Stomach (tissue), 9 donors: ENCODE results near the gene PCP4. TPM values are rescaled to one million over a fixed set of nuclear protein-coding genes. Genes with fewer than 3 reads are reported as not detected.
A peak's percentile ranks its signal among the peaks of the same experiment; 100 is the strongest.

Experiments used
- DNase-seq, 2 donors: peaks; one replicate each; pipeline versions ENCODE4 v3.0.0 to v3.0.0-alpha.2; 2013 to 2019
- H3K27ac ChIP-seq, 5 donors: fragments of 200-600 bp in 4 of 5; sonication (generic) in 4 of 5; one replicate each; pipeline ENCODE4 v1.5.1; 2013 to 2019; ENCODE audit warnings: mild to moderate bottlenecking in 1 of 5, moderate library complexity in 1 of 5
- H3K27me3 ChIP-seq, 3 donors: fragments of 200-600 bp; sonication (generic); one replicate each; pipeline ENCODE4 v1.5.1; 2017 to 2019; ENCODE audit warnings: mixed run types in 1 of 3
- H3K36me3 ChIP-seq, 4 donors: fragments of 200-600 bp; sonication (generic); 1 replicate in 3 of 4; 2 replicates in 1 of 4; pipeline ENCODE4 v1.5.1; 2016 to 2019
- H3K4me1 ChIP-seq, 4 donors: fragments of 200-600 bp; sonication (generic); one replicate each; pipeline ENCODE4 v1.5.1; 2016 to 2019
- H3K4me3 ChIP-seq, 4 donors: fragments of 200-600 bp; sonication (generic) in 3 of 4; one replicate each; pipeline ENCODE4 v1.5.1; 2016 to 2019; ENCODE audit warnings: mild to moderate bottlenecking in 1 of 4
- H3K9me3 ChIP-seq, 4 donors: fragments of 200-600 bp; sonication (generic); one replicate each; pipeline ENCODE4 v1.5.1; 2016 to 2019
- CTCF ChIP-seq, 7 experiments: fragments of 450-650 bp in 4 of 7; fragments of 200-600 bp in 3 of 7; sonication (generic) in 3 of 7; IDR thresholded peaks; one replicate each; pipeline ENCODE4 v1.5.1; 2016 to 2019; ENCODE audit warnings: antibody characterized with exemption in 7 of 7, control low read depth in 2 of 7, mild to moderate bottlenecking in 1 of 7
- EP300 ChIP-seq: sonication (generic); formaldehyde crosslinking; IDR thresholded peaks from one replicate; pipeline ENCODE4 v1.6.1; 2017; ENCODE audit warnings: antibody characterized with exemption
- POLR2A ChIP-seq, 4 donors: fragments of 450-650 bp; IDR thresholded peaks; one replicate each; pipeline ENCODE4 v1.6.1; 2016; ENCODE audit warnings: antibody characterized with exemption in 4 of 4, control low read depth in 2 of 4, mild to moderate bottlenecking in 1 of 4, moderate library complexity in 1 of 4
- POLR2AphosphoS5 ChIP-seq, 3 donors: sonication (generic); formaldehyde crosslinking; IDR thresholded peaks; one replicate each; pipeline ENCODE4 v1.6.1; 2016; ENCODE audit warnings: antibody characterized with exemption in 3 of 3
- WGBS, 5 donors: extraction: QIAGEN DNeasy Blood & Tissue Kit in 3 of 5; methylation state at CpG; one replicate each; pipeline versions ENCODE4 v1.1.5 to v1.1.7; 2013 to 2018; 5-methylcytosine and 5-hydroxymethylcytosine counted together
- intact Hi-C: fragments of 100-400 bp; cut with DNase I; formaldehyde crosslinking; loops from one replicate; pipeline ENCODE4 v1.15.1; 2023; ENCODE audit warnings: low total_unique reads
- polyA plus RNA-seq, 3 donors: library from polyadenylated mRNA; stranded (reverse); fragments of 200-250 nt; gene quantifications; one replicate each; pipeline ENCODE4 v1.2.3, GENCODE V29; 2013
- total RNA-seq, 5 donors: library from RNA; depleted of rRNA; stranded (reverse); fragments of >200 nt; gene quantifications; one replicate each; pipeline versions ENCODE4 v1.1.0 to v1.2.3, GENCODE V29; 2014 to 2016
- donor health status: healthy with polysubstance abuse.
- donor health status: Bipolar disorder and iron deficiency.
- donor health status: healthy.

The PCP4 gene
- total and polyA plus RNA-seq, 8 donors = 1.2 to 29.9 (median 2.0) TPM; not detected in 2

GRCh38 chr21:39932335-39932734 lies 65.1 kb downstream of the PCP4 start:
- 81 to 96% (median 90%) methylated on average over 1 of the region's 1 CpG for WGBS, 5 donors

GRCh38 chr21:39934895-39935294 lies 67.7 kb downstream of the PCP4 start:
- Histone ChIP-seq H3K36me3 (no peaks in the 10 kb centered on the region), H3K4me3 (no peak overlapping the region), H3K27me3 (no peaks in the 10 kb centered on the region), H3K4me1 (no peaks in the 10 kb centered on the region), H3K9me3 (no peaks in the 10 kb centered on the region), H3K27ac (no peak overlapping the region)
- TF ChIP-seq POLR2AphosphoS5 (IDR thresholded peaks at IDR 0.05) (no peak), CTCF (IDR thresholded peaks at IDR 0.05) (no peak), EP300 (no peak), POLR2A (IDR thresholded peaks at IDR 0.05) (no peak)
- no peak for DNase-seq
- intact Hi-C loops = no loop called here
- WGBS, 5 donors = 83 to 89% (median 86%) methylated on average over 2 of the region's 2 CpGs

More at GRCh38 chr21:39932335-39932734, 65.1 kb downstream of the PCP4 start:
- Histone ChIP-seq H3K36me3 (no peaks in the 10 kb centered on the region), H3K4me3 (no peak overlapping the region), H3K9me3 (no peaks in the 10 kb centered on the region), H3K27me3 (no peaks in the 10 kb centered on the region), H3K27ac (no peak overlapping the region), H3K4me1 (no peaks in the 10 kb centered on the region)
- TF ChIP-seq CTCF (IDR thresholded peaks at IDR 0.05) (no peak), EP300 (no peak), POLR2AphosphoS5 (IDR thresholded peaks at IDR 0.05) (no peak), POLR2A (IDR thresholded peaks at IDR 0.05) (no peak)
- intact Hi-C loops = no loop called here
- no peak for DNase-seq

GRCh38 chr21:39935716-39936115 lies 68.5 kb downstream of the PCP4 start:
- no peak overlapping the region for H3K4me3 ChIP-seq
- H3K9me3 ChIP-seq = no peaks in the 10 kb centered on the region
- H3K36me3 ChIP-seq = no peaks in the 10 kb centered on the region
- no peaks in the 10 kb centered on the region for H3K4me1 ChIP-seq
- no peaks in the 10 kb centered on the region for H3K27me3 ChIP-seq
- WGBS, 5 donors = 62 to 75% (median 70%) methylated on average over 5 of the region's 5 CpGs
- no peak overlapping the region for H3K27ac ChIP-seq
- TF ChIP-seq EP300 = no peak
- no peak for TF ChIP-seq CTCF (IDR thresholded peaks at IDR 0.05)
- no peak for TF ChIP-seq POLR2AphosphoS5 (IDR thresholded peaks at IDR 0.05)
- no peak for TF ChIP-seq POLR2A (IDR thresholded peaks at IDR 0.05)
- intact Hi-C loops = no loop called here
- DNase-seq = no peak

GRCh38 chr21:39938086-39938625 lies 70.9 kb downstream of the PCP4 start:
- 40 to 75% (median 59%) methylated on average over 8 of the region's 8 CpGs for WGBS, 5 donors

GRCh38 chr21:39946199-39946598 lies 79.0 kb downstream of the PCP4 start:
- TF ChIP-seq EP300 (no peak), CTCF (IDR thresholded peaks at IDR 0.05) (no peak), POLR2AphosphoS5 (IDR thresholded peaks at IDR 0.05) (no peak), POLR2A (IDR thresholded peaks at IDR 0.05) (no peak)
- H3K4me3 ChIP-seq = no peak overlapping the region
- H3K36me3 ChIP-seq = no peaks in the 10 kb centered on the region
- no peaks in the 10 kb centered on the region for H3K4me1 ChIP-seq
- intact Hi-C loops = no loop called here
- peaks cover 0 to under 1% (median 0%) of the 10 kb centered on the region in 3 donors for H3K27me3 ChIP-seq
- peaks cover 0 to 11% (median 5%) of the 10 kb centered on the region in 4 donors for H3K9me3 ChIP-seq
- no peak overlapping the region for H3K27ac ChIP-seq
- WGBS, 5 donors = 60 to 77% (median 73%) methylated on average over 2 of the region's 2 CpGs
- no peak for DNase-seq

More at GRCh38 chr21:39938086-39938625, 70.9 kb downstream of the PCP4 start:
- Histone ChIP-seq H3K36me3 (no peaks in the 10 kb centered on the region), H3K4me3 (no peak overlapping the region), H3K27ac (no peak overlapping the region), H3K27me3 (no peaks in the 10 kb centered on the region), H3K9me3 (no peaks in the 10 kb centered on the region), H3K4me1 (no peaks in the 10 kb centered on the region)
- TF ChIP-seq EP300 (no peak), POLR2A (IDR thresholded peaks at IDR 0.05) (no peak)
- peak in 1 of 2 donors; percentile 23 for DNase-seq
- intact Hi-C loops = no loop called here
